Mesenchymal stem cell (in vitro differentiated cells and primary cell): Measurements from ENCODE around the gene KCNJ16.

ENCODE experiments used
- DNase-seq: peaks from one replicate; pipeline ENCODE4 v3.0.0-alpha.2; 2013
- H2AFZ ChIP-seq: one replicate; pipeline ENCODE4 v1.6.1; 2013; ENCODE audit warnings: low read depth, mild to moderate bottlenecking, control low read depth, inconsistent platforms, low read length, moderate library complexity
- H2AK5ac ChIP-seq: 2 replicates; pipeline ENCODE4 v1.6.1; 2013; ENCODE audit warnings: low read length, moderate library complexity, mild to moderate bottlenecking, inconsistent platforms; ENCODE audit not compliant: severe bottlenecking
- H2BK120ac ChIP-seq: one replicate; pipeline ENCODE4 v1.6.1; 2013; ENCODE audit warnings: low read depth, mild to moderate bottlenecking, inconsistent platforms, low read length, moderate library complexity
- H2BK12ac ChIP-seq, 2 experiments: one replicate each; pipeline ENCODE4 v1.6.1; 2013; ENCODE audit warnings: inconsistent platforms in 2 of 2, low read length in 2 of 2, mild to moderate bottlenecking in 2 of 2, moderate library complexity in 2 of 2, control low read depth in 1 of 2
- H2BK15ac ChIP-seq: one replicate; pipeline ENCODE4 v1.6.1; 2013; ENCODE audit warnings: mild to moderate bottlenecking, low read depth, inconsistent platforms; ENCODE audit not compliant: poor library complexity, severe bottlenecking
- H2BK5ac ChIP-seq: 2 replicates; pipeline ENCODE4 v1.6.1; 2013; ENCODE audit warnings: low read depth, mild to moderate bottlenecking, low read length, control low read depth, inconsistent platforms; ENCODE audit not compliant: poor library complexity, severe bottlenecking
- H3K14ac ChIP-seq, 2 experiments: one replicate each; pipeline ENCODE4 v1.6.1; 2013; ENCODE audit warnings: inconsistent platforms in 2 of 2, low read length in 2 of 2, control low read depth in 1 of 2, mild to moderate bottlenecking in 1 of 2, moderate library complexity in 1 of 2
- H3K18ac ChIP-seq, 2 experiments: one replicate each; pipeline ENCODE4 v1.6.1; 2013; ENCODE audit warnings: inconsistent platforms in 2 of 2, low read length in 2 of 2, control low read depth in 1 of 2, low read depth in 1 of 2, mild to moderate bottlenecking in 1 of 2
- H3K23ac ChIP-seq, 2 experiments: one replicate each; pipeline ENCODE4 v1.6.1; 2013; ENCODE audit warnings: inconsistent platforms in 2 of 2, low read length in 2 of 2, mild to moderate bottlenecking in 2 of 2, moderate library complexity in 2 of 2, control low read depth in 1 of 2
- H3K27ac ChIP-seq: 2 replicates; pipeline ENCODE4 v1.5.1; 2013; ENCODE audit warnings: mild to moderate bottlenecking, moderate library complexity, low read length, control low read depth, inconsistent platforms; ENCODE audit not compliant: poor library complexity, severe bottlenecking
- H3K27me3 ChIP-seq, 2 experiments: 2 replicates each; pipeline versions ENCODE4 v1.6.1 to v1.7.0; 2013; ENCODE audit warnings: low read length in 2 of 2, mild to moderate bottlenecking in 2 of 2, moderate library complexity in 2 of 2, control low read depth in 1 of 2, inconsistent platforms in 1 of 2; ENCODE audit not compliant: control insufficient read depth in 1 of 2, insufficient read depth in 1 of 2
- H3K36me3 ChIP-seq, 2 experiments: 2 replicates each; pipeline versions ENCODE4 v1.6.1 to v1.7.0; 2013; ENCODE audit warnings: low read length in 2 of 2, control low read depth in 1 of 2, inconsistent platforms in 1 of 2, low read depth in 1 of 2, mild to moderate bottlenecking in 1 of 2; ENCODE audit not compliant: insufficient read depth in 2 of 2, control insufficient read depth in 1 of 2
- H3K4ac ChIP-seq, 2 experiments: one replicate each; pipeline ENCODE4 v1.6.1; 2013; ENCODE audit warnings: inconsistent platforms in 2 of 2, low read length in 2 of 2, mild to moderate bottlenecking in 2 of 2, moderate library complexity in 2 of 2, control low read depth in 1 of 2, low read depth in 1 of 2
- H3K4me1 ChIP-seq: 2 replicates; pipeline ENCODE4 v1.6.1; 2013; ENCODE audit warnings: low read depth, low read length, control low read depth; ENCODE audit not compliant: control insufficient read depth, insufficient read depth
- H3K4me2 ChIP-seq: 2 replicates; pipeline ENCODE4 v1.6.1; 2013; ENCODE audit warnings: low read length, mild to moderate bottlenecking, inconsistent platforms; ENCODE audit not compliant: poor library complexity, severe bottlenecking
- H3K4me3 ChIP-seq, 2 experiments: 2 replicates each; pipeline versions ENCODE4 v1.5.1 to v1.7.0; 2013; ENCODE audit warnings: low read length in 2 of 2, mild to moderate bottlenecking in 2 of 2, control low read depth in 1 of 2, low read depth in 1 of 2; ENCODE audit not compliant: insufficient read depth in 1 of 2
- H3K79me1 ChIP-seq: replicated peaks from 2 replicates; pipeline ENCODE4 v1.6.1; 2013; ENCODE audit warnings: mild to moderate bottlenecking, control low read depth, low read length, inconsistent platforms; ENCODE audit not compliant: poor library complexity, severe bottlenecking
- H3K9ac ChIP-seq: 2 replicates; pipeline ENCODE4 v1.7.0; 2013; ENCODE audit warnings: mild to moderate bottlenecking, low read length, moderate library complexity
- H3K9me3 ChIP-seq: 2 replicates; pipeline ENCODE4 v1.7.0; 2013; ENCODE audit warnings: mild to moderate bottlenecking, low read length; ENCODE audit not compliant: control insufficient read depth
- H4K8ac ChIP-seq: one replicate; pipeline ENCODE4 v1.6.1; 2013; ENCODE audit warnings: inconsistent platforms, mild to moderate bottlenecking, low read length, moderate library complexity
- H4K91ac ChIP-seq: one replicate; pipeline ENCODE4 v1.6.1; 2013; ENCODE audit warnings: mild to moderate bottlenecking, low read length, inconsistent platforms
- WGBS: methylation state at CpG from one replicate; pipeline ENCODE4 v1.1.7; 2013; ENCODE audit warnings: mixed read lengths; 5-methylcytosine and 5-hydroxymethylcytosine counted together

The KCNJ16 gene

GRCh38 chr17:70124723-70125122 lies 49.7 kb downstream of the KCNJ16 start:
- H3K9me3 ChIP-seq, result peaks cover 10% of the 10 kb centered on the region
- no peak overlapping the region for H3K27ac ChIP-seq
- no peak overlapping the region for H3K9ac ChIP-seq
- no peak overlapping the region for H2AK5ac ChIP-seq
- no peak overlapping the region for H2BK15ac ChIP-seq
- H2BK120ac ChIP-seq, result no peak overlapping the region
- no peak overlapping the region for H2BK12ac ChIP-seq
- DNase-seq, result no peak
- H2AFZ ChIP-seq, result no peak overlapping the region
- H4K91ac ChIP-seq, result no peak overlapping the region
- H2BK5ac ChIP-seq, result no peak overlapping the region
- H3K4me3 ChIP-seq, result no peak overlapping the region
- H3K18ac ChIP-seq, result no peak overlapping the region
- no peak overlapping the region for H3K14ac ChIP-seq
- WGBS, result 94% methylated on average over 2 of the region's 3 CpGs
- no peak overlapping the region for H4K8ac ChIP-seq
- no peaks in the 10 kb centered on the region for H3K4me1 ChIP-seq
- H3K79me1 ChIP-seq, result peaks cover 10% of the 10 kb centered on the region
- H3K23ac ChIP-seq, result no peak overlapping the region
- no peak overlapping the region for H3K4ac ChIP-seq
- H3K27me3 ChIP-seq, result no peaks in the 10 kb centered on the region
- peaks cover 0 to 5% of the 10 kb centered on the region in 2 experiments for H3K36me3 ChIP-seq
- no peak overlapping the region for H3K4me2 ChIP-seq

GRCh38 chr17:70127221-70127873 lies 52.3 kb downstream of the KCNJ16 start:
- Histone ChIP-seq H3K4me2 (no peak overlapping the region), H3K4ac (no peak overlapping the region), H3K36me3 (peaks cover 0 to 9% of the 10 kb centered on the region in 2 experiments), H4K91ac (no peak overlapping the region), H3K27ac (no peak overlapping the region), H3K23ac (no peak overlapping the region), H3K79me1 (peaks cover 11% of the 10 kb centered on the region), H3K27me3 (no peaks in the 10 kb centered on the region), H3K18ac (no peak overlapping the region), H3K14ac (no peak overlapping the region), H3K4me1 (no peaks in the 10 kb centered on the region), H2BK12ac (no peak overlapping the region), H2AFZ (no peak overlapping the region), H2BK120ac (no peak overlapping the region), H2BK15ac (no peak overlapping the region), H2BK5ac (no peak overlapping the region), H3K4me3 (no peak overlapping the region), H3K9me3 (no peaks in the 10 kb centered on the region), H4K8ac (no peak overlapping the region), H3K9ac (no peak overlapping the region), H2AK5ac (no peak overlapping the region)
- WGBS, result 96% methylated on average over 6 of the region's 6 CpGs
- no peak for DNase-seq

- Histone ChIP-seq H2BK120ac (no peak overlapping the region), H3K4ac (no peak overlapping the region), H3K9ac (no peak overlapping the region), H3K27me3 (no peaks in the 10 kb centered on the region), H2AK5ac (no peak overlapping the region), H3K23ac (no peak overlapping the region), H3K18ac (no peak overlapping the region), H3K36me3 (peaks cover 0 to 18% of the 10 kb centered on the region in 2 experiments), H4K91ac (no peak overlapping the region), H2BK15ac (no peak overlapping the region), H3K9me3 (no peaks in the 10 kb centered on the region), H3K4me1 (no peaks in the 10 kb centered on the region), H3K27ac (no peak overlapping the region), H2BK12ac (no peak overlapping the region), H2AFZ (no peak overlapping the region), H4K8ac (no peak overlapping the region), H3K4me3 (no peak overlapping the region), H3K4me2 (no peak overlapping the region), H3K79me1 (peaks cover 15% of the 10 kb centered on the region), H2BK5ac (no peak overlapping the region), H3K14ac (no peak overlapping the region)
- 95% methylated on average over 23 of the region's 23 CpGs for WGBS
- no peak for DNase-seq
Measured at GRCh38 chr17:70128727-70129238, 53.8 kb downstream of the KCNJ16 start.

- Histone ChIP-seq H3K14ac (no peak overlapping the region), H2BK12ac (no peak overlapping the region), H3K4me2 (no peak overlapping the region), H2BK5ac (no peak overlapping the region), H2BK15ac (no peak overlapping the region), H3K36me3 (peaks cover 0 to 21% of the 10 kb centered on the region in 2 experiments), H3K9me3 (no peaks in the 10 kb centered on the region), H4K8ac (no peak overlapping the region), H2BK120ac (no peak overlapping the region), H4K91ac (no peak overlapping the region), H3K9ac (no peak overlapping the region), H2AK5ac (no peak overlapping the region), H3K4me1 (no peaks in the 10 kb centered on the region), H3K4me3 (no peak overlapping the region), H3K23ac (no peak overlapping the region), H3K4ac (no peak overlapping the region), H3K79me1 (peaks cover 12% of the 10 kb centered on the region), H3K27ac (no peak overlapping the region), H3K18ac (no peak overlapping the region), H3K27me3 (no peaks in the 10 kb centered on the region), H2AFZ (no peak overlapping the region)
- 36% methylated on average over 2 of the region's 3 CpGs for WGBS
- DNase-seq, result no peak
Measured at GRCh38 chr17:70130289-70130688, 55.3 kb downstream of the KCNJ16 start.
